GM10248 (cell line): Measurements from ENCODE around the gene MAT2A.

Experiments used
- CTCF ChIA-PET: fragments of 300-600 bp; sonication (Branson Sonifier 250); formaldehyde crosslinking; extraction: SDS; loops from one replicate; lab custom pipeline; 2021; ENCODE audit warnings: antibody characterized with exemption; lab: Yijun Ruan, JAX
- POLR2A ChIA-PET: fragments of 350-650 bp; sonication (Branson Sonifier 250); formaldehyde crosslinking; extraction: SDS; loops from one replicate; lab custom pipeline; 2020; ENCODE audit warnings: antibody characterized with exemption; lab: Yijun Ruan, JAX
- DNase-seq: peaks from one replicate; pipeline ENCODE4 v3.0.0; 2012; ENCODE audit errors: extremely low spot score
- CTCF ChIP-seq: IDR thresholded peaks from 2 replicates; pipeline ENCODE4 v1.5.1; 2012; ENCODE audit warnings: mild to moderate bottlenecking, low read depth; ENCODE audit errors: extremely low read depth, missing control alignments, control extremely low read depth

Gene MAT2A

GRCh38 chr2:85511008-85511811 lies 27.8 kb upstream of the MAT2A start:
- CTCF ChIA-PET = interaction anchor here (1.1 to 1.2 kb wide), 2 partner anchors 12 to 24 kb away, joined by 3 read pairs; no protein-coding TSS in a partner anchor

GRCh38 chr2:85514323-85514722 lies 24.6 kb upstream of the MAT2A start:
- CTCF ChIA-PET = no interaction called here
- POLR2A ChIA-PET = no interaction called here

More at GRCh38 chr2:85511008-85511811, 27.8 kb upstream of the MAT2A start:
- no peak for TF ChIP-seq CTCF
- POLR2A ChIA-PET = no interaction called here
- no peak for DNase-seq

GRCh38 chr2:85516653-85517389 lies 22.1 kb upstream of the MAT2A start:
- ChIA-PET POLR2A (no interaction called here), CTCF (interaction anchor here (1.2 kb wide), 1 partner anchor 75 kb away, joined by 3 read pairs; no protein-coding TSS in a partner anchor)
- no peak for DNase-seq
- TF ChIP-seq CTCF = no peak

More at GRCh38 chr2:85514323-85514722, 24.6 kb upstream of the MAT2A start:
- DNase-seq = no peak
- TF ChIP-seq CTCF = no peak

GRCh38 chr2:85522090-85522647 lies 16.8 kb upstream of the MAT2A start:
- DNase-seq = no peak
- TF ChIP-seq CTCF = no peak
- ChIA-PET CTCF (interaction anchor here (1.1 to 1.4 kb wide), 3 partner anchors 11 to 75 kb away, joined by 3 to 4 read pairs (median 3); no protein-coding TSS in a partner anchor), POLR2A (no interaction called here)

GRCh38 chr2:85523062-85523902 lies 15.7 kb upstream of the MAT2A start:
- ChIA-PET POLR2A (interaction anchor here (0.8 to 1.0 kb wide), 2 partner anchors 15 to 31 kb away, joined by 3 to 4 read pairs; partner anchors contain the start of gene MAT2A), CTCF (interaction anchor here (1.1 to 1.6 kb wide), 3 partner anchors 10 to 76 kb away, joined by 3 to 5 read pairs (median 4); no protein-coding TSS in a partner anchor)
- no peak for TF ChIP-seq CTCF
- DNase-seq = no peak
